ENCODE data around the gene RFX1.
A peak's percentile ranks its signal among the peaks of the same experiment; 100 is the strongest.

DNA sequence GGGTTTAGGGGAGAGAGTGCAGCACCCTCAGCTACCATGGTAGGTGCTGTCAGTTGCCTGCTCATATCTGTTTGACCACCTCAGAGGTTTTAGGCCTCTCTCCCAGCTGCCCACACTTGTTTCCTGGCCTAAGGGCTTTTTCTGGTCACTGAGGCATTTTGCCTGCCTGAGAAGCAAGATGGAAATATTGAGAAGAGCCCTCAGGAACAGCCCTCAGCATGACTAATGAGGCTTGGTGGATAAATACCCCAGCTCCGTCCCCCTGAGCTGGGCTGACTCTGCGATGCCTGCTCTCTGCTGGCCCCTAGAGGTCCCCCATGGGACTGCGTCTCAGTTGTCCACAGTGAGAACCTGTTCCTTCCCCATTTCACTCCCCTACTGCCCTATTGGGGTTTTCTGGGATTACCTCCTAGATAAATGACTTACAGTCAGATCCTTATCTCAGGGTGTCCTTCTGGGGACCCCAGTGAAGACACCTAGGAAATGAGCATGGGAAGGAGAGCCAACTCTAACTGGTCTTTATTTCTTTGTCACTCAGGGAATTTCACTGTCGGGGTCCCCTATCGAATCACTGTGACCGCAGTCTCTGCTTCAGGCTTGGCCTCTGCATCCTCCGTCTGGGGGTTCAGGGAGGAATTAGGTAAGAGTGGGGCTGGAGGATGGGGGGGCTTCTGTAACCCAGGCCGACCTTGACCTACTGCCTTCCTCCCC is 42.5 kb upstream of the RFX1 start:
- TF ChIP-seq ZNF114 (tag by site-specific recombination; IDR thresholded peaks at IDR 0.05) (no peak), ZNF292 (tag by site-specific recombination; IDR thresholded peaks at IDR 0.05; ENCODE audit: borderline replicate concordance, low read depth) (no peak), CTCF (tag by site-specific recombination; IDR thresholded peaks at IDR 0.05) (peak; percentile 34), TRIM28 (IDR thresholded peaks at IDR 0.05; ENCODE audit: borderline replicate concordance, low read length) (peak; percentile 46; the same call in 1 of the 2 replicates), GFI1B (tag by site-specific recombination; IDR thresholded peaks at IDR 0.05) (no peak), ZNF423 (tag by site-specific recombination; IDR thresholded peaks at IDR 0.05) (no peak), ELK4 (IDR thresholded peaks at IDR 0.05; ENCODE audit: borderline replicate concordance, low read depth, low read length) (no peak), TCF7L2 (IDR thresholded peaks at IDR 0.05; ENCODE audit: borderline replicate concordance, low read depth, low read length) (no peak), ZNF184 (tag by site-specific recombination; IDR thresholded peaks at IDR 0.05) (no peak), ZNF561 (tag by site-specific recombination; IDR thresholded peaks at IDR 0.05; ENCODE audit: borderline replicate concordance) (no peak)
- TF ChIP-seq, protein P1, sequence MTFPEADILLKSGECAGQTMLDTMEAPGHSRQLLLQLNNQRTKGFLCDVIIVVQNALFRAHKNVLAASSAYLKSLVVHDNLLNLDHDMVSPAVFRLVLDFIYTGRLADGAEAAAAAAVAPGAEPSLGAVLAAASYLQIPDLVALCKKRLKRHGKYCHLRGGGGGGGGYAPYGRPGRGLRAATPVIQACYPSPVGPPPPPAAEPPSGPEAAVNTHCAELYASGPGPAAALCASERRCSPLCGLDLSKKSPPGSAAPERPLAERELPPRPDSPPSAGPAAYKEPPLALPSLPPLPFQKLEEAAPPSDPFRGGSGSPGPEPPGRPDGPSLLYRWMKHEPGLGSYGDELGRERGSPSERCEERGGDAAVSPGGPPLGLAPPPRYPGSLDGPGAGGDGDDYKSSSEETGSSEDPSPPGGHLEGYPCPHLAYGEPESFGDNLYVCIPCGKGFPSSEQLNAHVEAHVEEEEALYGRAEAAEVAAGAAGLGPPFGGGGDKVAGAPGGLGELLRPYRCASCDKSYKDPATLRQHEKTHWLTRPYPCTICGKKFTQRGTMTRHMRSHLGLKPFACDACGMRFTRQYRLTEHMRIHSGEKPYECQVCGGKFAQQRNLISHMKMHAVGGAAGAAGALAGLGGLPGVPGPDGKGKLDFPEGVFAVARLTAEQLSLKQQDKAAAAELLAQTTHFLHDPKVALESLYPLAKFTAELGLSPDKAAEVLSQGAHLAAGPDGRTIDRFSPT (tag by site-specific recombination; IDR thresholded peaks at IDR 0.05), result no peak
- TF ChIP-seq, protein P2, sequence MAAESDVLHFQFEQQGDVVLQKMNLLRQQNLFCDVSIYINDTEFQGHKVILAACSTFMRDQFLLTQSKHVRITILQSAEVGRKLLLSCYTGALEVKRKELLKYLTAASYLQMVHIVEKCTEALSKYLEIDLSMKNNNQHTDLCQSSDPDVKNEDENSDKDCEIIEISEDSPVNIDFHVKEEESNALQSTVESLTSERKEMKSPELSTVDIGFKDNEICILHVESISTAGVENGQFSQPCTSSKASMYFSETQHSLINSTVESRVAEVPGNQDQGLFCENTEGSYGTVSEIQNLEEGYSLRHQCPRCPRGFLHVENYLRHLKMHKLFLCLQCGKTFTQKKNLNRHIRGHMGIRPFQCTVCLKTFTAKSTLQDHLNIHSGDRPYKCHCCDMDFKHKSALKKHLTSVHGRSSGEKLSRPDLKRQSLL (tag by site-specific recombination; IDR thresholded peaks at IDR 0.05), result no peak
- TF ChIP-seq, protein P3, sequence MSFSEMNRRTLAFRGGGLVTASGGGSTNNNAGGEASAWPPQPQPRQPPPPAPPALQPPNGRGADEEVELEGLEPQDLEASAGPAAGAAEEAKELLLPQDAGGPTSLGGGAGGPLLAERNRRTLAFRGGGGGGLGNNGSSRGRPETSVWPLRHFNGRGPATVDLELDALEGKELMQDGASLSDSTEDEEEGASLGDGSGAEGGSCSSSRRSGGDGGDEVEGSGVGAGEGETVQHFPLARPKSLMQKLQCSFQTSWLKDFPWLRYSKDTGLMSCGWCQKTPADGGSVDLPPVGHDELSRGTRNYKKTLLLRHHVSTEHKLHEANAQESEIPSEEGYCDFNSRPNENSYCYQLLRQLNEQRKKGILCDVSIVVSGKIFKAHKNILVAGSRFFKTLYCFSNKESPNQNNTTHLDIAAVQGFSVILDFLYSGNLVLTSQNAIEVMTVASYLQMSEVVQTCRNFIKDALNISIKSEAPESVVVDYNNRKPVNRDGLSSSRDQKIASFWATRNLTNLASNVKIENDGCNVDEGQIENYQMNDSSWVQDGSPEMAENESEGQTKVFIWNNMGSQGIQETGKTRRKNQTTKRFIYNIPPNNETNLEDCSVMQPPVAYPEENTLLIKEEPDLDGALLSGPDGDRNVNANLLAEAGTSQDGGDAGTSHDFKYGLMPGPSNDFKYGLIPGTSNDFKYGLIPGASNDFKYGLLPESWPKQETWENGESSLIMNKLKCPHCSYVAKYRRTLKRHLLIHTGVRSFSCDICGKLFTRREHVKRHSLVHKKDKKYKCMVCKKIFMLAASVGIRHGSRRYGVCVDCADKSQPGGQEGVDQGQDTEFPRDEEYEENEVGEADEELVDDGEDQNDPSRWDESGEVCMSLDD (tag by site-specific recombination; IDR thresholded peaks at IDR 0.05), result no peak
